GM12874 (cell line): ENCODE measurements around the gene TTC31.

Experiments used
- TF ChIP-seq, protein P1 (sequence below): IDR thresholded peaks from 2 replicates; pipeline ENCODE4 v1.5.1; 2011; ENCODE audit warnings: low read depth, mild to moderate bottlenecking, control low read depth, low read length, moderate library complexity; ENCODE audit not compliant: insufficient read depth

Gene TTC31

DNA sequence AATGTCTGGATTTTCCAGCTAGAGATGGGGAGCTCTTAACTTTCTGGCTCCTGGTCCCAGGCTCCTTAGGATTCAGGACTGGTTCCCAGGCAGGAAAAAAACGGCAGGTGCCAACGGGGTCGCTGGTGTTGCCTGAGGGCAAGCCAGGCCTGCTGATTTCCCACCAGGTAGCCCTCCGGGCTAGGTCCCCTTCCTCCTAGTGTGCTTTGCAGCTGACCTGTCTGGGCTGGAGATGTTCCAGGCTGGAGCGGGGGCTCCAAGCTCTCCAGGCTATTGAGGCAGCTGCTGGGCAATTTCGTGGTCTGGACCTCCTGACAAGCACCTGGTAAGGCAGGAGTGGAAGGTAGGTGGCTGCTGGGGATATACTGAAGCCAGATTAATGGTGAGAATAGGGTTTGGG is 8.4 kb upstream of the TTC31 start:
- TF ChIP-seq, protein P1, sequence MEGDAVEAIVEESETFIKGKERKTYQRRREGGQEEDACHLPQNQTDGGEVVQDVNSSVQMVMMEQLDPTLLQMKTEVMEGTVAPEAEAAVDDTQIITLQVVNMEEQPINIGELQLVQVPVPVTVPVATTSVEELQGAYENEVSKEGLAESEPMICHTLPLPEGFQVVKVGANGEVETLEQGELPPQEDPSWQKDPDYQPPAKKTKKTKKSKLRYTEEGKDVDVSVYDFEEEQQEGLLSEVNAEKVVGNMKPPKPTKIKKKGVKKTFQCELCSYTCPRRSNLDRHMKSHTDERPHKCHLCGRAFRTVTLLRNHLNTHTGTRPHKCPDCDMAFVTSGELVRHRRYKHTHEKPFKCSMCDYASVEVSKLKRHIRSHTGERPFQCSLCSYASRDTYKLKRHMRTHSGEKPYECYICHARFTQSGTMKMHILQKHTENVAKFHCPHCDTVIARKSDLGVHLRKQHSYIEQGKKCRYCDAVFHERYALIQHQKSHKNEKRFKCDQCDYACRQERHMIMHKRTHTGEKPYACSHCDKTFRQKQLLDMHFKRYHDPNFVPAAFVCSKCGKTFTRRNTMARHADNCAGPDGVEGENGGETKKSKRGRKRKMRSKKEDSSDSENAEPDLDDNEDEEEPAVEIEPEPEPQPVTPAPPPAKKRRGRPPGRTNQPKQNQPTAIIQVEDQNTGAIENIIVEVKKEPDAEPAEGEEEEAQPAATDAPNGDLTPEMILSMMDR, result no peak

DNA sequence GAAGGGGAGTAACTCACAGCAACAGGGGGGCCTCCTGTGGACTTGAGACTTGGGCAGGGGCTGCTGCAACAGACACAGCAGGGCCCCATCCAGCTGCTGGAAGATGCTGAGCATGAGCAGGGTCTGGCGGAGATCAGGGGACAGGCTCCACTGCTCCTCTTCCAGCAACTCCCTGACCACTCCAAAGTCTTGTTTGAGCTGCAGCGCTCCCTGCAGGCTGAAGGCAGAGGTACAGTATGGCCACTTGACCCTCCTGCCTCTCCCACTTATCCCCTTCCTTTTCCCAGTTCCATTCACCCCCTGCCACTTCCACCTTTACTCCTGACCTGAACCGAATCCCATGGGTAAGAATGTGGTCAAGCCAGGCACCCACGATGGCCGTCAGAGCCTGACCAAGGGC is 8.0 kb upstream of the TTC31 start:
- TF ChIP-seq, protein P1, result peak; percentile 57

DNA sequence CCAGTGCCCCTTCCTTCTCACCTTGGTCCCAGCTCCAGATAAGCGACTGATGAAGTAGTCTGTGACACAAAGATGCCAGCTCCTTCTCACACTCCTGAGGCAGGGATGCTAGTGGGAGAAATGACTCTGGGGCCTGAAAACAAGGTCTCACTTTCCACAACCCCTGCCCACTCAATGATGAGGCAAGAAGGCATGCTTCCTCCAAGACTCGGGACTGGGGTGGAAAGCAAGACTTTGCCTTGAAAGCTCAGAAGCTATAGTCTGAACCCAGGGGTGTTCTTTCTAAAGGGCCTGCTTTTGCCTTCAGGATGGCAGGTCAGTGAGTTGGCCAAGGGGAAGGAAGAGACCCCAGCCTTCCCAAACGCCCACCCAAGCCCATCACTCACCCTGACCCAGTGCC is 1.4 kb upstream of the TTC31 start:
- TF ChIP-seq, protein P1, result no peak

DNA sequence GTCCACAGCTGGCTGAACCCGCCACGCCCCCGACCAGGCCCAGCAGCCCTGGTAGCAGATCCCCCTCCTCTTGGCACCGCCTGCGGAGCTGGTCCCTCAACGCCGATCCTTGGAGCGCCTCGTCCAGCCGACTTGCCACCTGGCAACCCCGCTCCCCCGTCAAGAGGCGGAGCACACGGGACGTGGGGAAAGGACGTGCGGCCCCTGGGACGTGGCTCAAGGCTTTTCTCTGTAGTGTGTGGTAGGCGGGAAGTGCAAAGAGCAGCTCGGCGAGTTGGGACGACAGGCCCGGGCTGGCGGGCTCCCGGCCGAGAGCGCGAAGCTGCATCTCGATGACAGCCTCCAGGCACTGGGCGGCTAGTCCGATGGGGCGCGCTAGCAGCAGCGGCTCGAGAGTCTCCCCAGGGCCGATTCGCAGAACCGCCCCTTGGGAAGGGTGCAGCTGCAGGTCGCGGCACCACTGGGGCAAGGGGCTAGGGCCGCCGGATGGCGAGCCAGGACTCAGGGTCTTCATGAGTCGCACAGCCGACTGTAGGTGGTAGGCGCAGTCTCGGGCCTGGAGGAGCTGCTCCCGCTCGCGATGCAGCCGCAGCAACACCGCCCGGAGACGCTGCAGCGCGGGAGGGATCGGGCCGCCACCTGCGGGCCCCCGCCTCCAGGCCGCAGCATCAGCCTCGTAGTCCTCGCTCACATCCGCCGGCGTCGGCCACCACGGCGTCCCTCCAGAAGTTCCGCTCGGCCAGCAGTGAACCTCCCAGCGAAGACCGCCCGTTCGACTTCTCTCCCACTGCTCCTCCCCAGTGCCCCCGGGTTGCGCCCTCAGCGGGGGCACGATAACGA is 700 bp upstream of the TTC31 start:
- TF ChIP-seq, protein P1, result no peak

DNA sequence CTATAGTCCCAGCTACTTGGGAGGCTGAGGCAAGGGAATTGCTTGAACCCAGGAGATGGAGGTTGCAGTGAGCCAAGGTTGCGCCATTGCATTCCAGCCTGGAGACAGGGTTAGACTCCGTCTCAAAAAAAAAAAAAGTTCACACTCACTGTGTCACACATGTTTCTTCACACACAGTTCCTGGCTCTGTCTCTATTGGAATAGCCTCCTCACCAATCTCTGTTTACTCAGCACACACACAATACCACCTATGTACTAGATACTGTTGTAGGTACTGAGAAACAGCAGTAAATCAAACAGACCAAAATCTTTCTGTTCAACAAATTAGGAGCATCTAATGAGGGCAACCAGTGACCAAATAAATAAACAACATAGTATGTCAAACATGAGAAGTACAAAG is 3.3 kb downstream of the TTC31 start:
- TF ChIP-seq, protein P1, result no peak

DNA sequence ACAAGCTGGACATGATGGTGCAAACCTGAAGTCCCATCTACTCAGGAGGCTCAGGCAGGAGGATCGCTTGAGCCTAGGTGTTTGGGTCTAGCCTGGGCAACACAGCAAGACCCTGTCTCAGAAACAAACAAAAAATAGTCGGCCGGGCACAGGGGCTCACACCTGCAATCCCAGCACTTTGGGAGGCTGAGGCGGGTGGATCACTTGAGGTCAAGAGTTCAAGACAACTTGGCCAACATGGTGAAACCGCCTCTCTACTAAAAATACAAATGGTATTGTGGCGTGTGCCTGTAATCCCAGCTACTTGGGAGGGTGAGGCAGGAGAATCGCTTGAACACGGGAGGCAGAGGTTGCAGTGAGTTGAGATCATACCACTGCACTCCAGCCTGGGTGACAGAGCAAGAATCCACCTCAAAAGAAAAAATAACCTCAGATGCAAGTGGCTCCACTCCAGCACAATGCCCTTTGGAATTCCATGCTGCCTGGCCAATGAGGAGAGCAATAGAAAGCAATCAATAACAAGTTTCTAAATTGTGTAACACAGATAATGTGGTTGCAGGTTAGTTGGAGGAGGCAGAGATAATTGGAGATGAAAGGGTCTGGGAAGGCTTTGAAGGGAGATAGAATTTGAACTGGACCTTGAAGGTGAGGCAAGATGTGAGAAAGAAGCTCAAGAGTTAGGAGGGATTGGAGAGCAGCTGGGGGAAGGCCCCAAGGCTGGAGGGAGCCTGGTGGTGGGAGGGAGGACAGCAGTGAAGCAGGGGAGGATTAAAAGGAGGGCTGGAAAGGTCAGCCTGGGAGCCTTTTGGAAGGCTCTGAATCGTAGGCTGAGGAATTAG is 6.0 kb downstream of the TTC31 start:
- TF ChIP-seq, protein P1, result no peak

DNA sequence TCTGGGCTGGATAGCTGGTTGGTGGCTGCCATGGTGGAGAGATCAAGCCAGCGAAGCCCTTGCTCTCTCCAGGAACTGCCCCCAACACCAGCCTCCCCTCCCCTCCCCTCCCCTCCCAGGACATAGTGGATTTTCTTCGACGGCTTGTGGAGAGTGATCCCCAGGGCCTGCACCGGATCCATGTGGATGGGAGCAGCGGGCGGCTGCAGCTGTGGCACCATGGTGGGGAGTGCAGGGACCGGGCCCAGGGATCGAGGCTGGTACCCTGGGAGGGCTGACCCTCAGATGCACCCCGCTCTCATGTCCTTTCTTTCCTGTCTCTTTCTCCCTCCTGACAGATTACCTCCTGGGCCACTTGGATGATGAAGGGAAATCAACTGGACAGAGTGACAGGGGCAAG is 7.0 kb downstream of the TTC31 start:
- TF ChIP-seq, protein P1, result no peak
